ENCODE data around the gene TRIM38.

DNA sequence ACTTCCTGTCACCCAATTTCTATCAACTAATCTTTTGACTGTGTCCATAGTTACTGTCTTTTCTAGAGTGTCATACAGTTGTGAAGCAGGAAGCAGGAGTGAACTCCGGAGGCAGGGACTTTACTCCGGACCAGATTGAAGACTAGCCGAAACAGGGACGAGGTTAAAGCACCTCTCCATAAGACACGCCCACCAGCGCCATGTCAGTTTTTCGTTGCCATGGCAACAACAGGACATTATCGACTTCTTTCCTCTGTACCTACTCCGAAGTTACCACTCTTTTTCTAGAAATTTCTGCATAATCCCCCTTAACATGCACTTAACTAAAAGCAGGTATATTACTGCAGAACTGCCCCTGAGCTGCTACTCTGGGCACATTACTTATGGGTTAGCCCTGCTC, 25.2 kb downstream of the TRIM38 start:
- TF ChIP-seq, protein P1, sequence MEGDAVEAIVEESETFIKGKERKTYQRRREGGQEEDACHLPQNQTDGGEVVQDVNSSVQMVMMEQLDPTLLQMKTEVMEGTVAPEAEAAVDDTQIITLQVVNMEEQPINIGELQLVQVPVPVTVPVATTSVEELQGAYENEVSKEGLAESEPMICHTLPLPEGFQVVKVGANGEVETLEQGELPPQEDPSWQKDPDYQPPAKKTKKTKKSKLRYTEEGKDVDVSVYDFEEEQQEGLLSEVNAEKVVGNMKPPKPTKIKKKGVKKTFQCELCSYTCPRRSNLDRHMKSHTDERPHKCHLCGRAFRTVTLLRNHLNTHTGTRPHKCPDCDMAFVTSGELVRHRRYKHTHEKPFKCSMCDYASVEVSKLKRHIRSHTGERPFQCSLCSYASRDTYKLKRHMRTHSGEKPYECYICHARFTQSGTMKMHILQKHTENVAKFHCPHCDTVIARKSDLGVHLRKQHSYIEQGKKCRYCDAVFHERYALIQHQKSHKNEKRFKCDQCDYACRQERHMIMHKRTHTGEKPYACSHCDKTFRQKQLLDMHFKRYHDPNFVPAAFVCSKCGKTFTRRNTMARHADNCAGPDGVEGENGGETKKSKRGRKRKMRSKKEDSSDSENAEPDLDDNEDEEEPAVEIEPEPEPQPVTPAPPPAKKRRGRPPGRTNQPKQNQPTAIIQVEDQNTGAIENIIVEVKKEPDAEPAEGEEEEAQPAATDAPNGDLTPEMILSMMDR (conservative IDR thresholded peaks at IDR 0.05; ENCODE audit: low read length), result no peak
- no peak for TF ChIP-seq EZH2phosphoT487 (IDR thresholded peaks at IDR 0.05; ENCODE audit: borderline replicate concordance)

Data from Loucy (cell line).